ENCODE data around the gene MOGAT1.

Gene MOGAT1

DNA sequence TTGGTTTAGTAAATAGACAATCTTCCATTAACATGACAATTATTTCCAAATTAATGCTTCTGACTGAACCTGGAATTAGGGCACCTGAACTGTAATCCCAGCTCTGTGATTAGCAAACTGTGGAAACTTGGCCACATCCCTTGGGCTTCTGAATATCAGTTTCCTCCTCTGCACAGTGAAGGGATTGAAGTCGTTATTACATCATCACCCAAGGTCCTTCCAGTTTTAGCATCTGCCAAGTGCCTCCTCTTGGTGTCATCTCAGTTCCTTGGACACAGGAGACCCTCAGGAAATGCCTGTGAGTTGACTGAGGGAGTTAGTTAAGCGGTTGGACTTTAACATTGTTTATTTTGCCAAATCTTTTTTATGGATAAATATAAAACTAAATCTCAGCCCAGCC lies 64.8 kb downstream of the MOGAT1 start:
- TF ChIP-seq, protein P1, sequence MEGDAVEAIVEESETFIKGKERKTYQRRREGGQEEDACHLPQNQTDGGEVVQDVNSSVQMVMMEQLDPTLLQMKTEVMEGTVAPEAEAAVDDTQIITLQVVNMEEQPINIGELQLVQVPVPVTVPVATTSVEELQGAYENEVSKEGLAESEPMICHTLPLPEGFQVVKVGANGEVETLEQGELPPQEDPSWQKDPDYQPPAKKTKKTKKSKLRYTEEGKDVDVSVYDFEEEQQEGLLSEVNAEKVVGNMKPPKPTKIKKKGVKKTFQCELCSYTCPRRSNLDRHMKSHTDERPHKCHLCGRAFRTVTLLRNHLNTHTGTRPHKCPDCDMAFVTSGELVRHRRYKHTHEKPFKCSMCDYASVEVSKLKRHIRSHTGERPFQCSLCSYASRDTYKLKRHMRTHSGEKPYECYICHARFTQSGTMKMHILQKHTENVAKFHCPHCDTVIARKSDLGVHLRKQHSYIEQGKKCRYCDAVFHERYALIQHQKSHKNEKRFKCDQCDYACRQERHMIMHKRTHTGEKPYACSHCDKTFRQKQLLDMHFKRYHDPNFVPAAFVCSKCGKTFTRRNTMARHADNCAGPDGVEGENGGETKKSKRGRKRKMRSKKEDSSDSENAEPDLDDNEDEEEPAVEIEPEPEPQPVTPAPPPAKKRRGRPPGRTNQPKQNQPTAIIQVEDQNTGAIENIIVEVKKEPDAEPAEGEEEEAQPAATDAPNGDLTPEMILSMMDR (IDR thresholded peaks at IDR 0.05; ENCODE audit: low read depth, low read length, missing control alignments): no peak
- no peak overlapping the region for H3K4me3 ChIP-seq (replicated peaks; ENCODE audit: low read depth, low read length)
- DNase-seq (ENCODE audit: extremely low read depth, low read depth): no peak

DNA sequence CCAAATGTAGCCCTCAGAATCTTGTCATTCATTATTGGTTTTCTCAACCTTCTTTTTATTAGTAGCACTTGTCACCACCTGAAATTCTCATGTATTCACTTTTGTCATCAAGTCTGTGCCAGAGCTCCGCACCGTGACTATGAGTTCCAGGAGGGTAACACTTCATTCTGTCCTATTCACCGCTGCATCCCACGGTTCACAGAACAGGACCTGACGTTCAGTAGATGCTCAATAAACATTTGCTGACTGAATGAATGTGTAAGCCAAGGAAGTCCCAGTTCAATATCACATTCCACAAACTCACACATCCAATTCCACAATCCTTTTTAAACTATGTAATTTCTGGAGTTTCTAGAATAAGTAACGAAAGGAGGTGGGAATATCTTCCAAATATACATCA lies 65.5 kb downstream of the MOGAT1 start:
- no peak for DNase-seq (ENCODE audit: extremely low read depth, low read depth)
- H3K4me3 ChIP-seq (replicated peaks; ENCODE audit: low read depth, low read length): no peak overlapping the region
- TF ChIP-seq, protein P1 (IDR thresholded peaks at IDR 0.05; ENCODE audit: low read depth, low read length, missing control alignments): no peak

DNA sequence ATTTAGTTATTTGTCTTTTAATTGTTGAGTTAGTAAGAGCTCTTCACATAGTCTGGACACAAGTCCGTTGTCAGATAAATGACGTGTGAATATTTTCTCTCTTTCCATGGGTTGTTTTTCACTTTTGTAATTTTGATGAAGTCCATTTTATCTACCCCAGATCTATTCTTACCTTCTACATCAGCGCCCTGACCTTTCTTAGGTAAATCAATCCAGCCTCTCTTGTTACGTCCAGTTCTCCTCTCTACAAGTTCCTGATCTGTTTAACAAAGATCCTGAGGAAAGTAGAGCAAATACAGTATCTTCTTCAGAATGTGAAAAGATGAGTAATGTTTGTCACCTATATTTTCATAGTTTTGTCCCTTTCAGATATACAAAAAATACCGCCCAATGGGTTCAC lies 66.9 kb downstream of the MOGAT1 start:
- H3K4me3 ChIP-seq (replicated peaks; ENCODE audit: low read depth, low read length): no peak overlapping the region
- TF ChIP-seq, protein P1 (IDR thresholded peaks at IDR 0.05; ENCODE audit: low read depth, low read length, missing control alignments): no peak
- DNase-seq (ENCODE audit: extremely low read depth, low read depth): no peak

DNA sequence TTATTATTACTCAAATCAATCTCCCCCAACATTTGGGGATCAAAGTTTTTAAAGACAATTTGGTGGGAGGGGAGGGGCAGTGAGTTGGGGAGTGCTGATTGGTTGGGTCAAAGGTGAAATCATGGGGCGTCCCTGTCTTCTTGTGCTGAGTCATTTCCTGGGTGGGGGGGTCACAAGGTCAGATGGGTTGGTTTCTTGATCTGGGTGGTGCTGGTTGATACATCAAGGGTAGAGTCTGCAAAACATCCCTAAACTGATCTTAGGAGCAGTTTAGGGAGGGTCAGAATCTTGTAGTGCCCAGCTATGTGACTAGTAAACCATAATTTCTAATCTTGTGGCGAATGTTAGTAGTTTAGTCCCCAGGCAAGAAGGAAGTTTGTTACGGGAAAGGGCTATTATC lies 67.4 kb downstream of the MOGAT1 start:
- DNase-seq (ENCODE audit: extremely low read depth, low read depth): no peak
- no peak overlapping the region for H3K4me3 ChIP-seq (replicated peaks; ENCODE audit: low read depth, low read length)
- TF ChIP-seq, protein P1 (IDR thresholded peaks at IDR 0.05; ENCODE audit: low read depth, low read length, missing control alignments): no peak

DNA sequence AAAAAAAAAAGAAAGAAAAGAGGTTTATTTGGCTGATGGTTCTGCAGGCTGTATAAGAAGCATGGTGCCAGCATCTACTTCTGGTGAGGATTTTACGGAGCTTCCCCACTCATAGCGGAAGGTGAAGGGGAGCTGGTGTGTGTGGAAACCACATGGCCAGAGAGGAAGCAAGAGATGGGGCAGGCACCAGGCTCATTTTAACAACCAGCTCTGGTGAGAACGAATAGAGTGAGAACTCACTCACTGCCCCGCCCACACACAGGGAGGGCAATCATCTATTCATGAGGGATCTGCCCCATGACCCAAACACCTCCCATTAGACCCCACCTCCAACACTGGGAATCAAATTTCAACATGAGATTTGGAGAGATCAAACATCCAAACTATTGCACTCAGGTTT lies 68.5 kb downstream of the MOGAT1 start:
- no peak for DNase-seq (ENCODE audit: extremely low read depth, low read depth)

DNA sequence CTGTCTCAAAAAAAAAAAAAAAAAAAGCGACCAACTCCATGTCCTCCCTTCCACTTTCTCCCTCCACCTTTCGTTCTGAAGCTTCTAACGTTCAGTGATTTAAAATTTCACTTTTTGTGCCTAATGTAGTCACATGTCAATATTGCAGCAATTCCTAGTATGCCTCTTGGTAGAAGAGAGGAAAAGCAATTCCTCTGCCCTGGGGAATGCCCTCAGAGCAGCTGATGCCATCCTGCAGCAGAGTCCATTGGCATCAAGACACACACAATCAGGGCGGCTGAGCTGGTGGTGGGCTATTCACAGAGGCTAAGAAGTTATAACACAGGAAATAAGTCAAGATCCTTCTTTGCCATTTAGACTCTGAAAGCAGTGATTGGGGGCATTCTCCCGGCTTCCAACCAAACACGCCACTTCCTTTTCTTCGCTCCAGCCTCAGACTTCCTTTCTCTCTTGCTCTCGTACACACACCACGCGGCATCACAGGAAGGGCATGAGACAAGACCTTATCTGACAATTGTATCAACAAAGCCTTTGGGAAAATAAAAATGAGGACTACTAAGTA lies 71.9 kb downstream of the MOGAT1 start:
- no peak overlapping the region for H3K4me3 ChIP-seq (replicated peaks; ENCODE audit: low read depth, low read length)
- TF ChIP-seq, protein P1 (IDR thresholded peaks at IDR 0.05; ENCODE audit: low read depth, low read length, missing control alignments): no peak
- DNase-seq (ENCODE audit: extremely low read depth, low read depth): no peak

More for the DNA sequence above, 68.5 kb downstream of the MOGAT1 start:
- H3K4me3 ChIP-seq (replicated peaks; ENCODE audit: low read depth, low read length): no peak overlapping the region
- TF ChIP-seq, protein P1 (IDR thresholded peaks at IDR 0.05; ENCODE audit: low read depth, low read length, missing control alignments): no peak
